Right atrium auricular region (tissue), 2 donors: ENCODE measurements around the gene WNK2. TPM values are rescaled to one million over a fixed set of nuclear protein-coding genes. Genes with fewer than 3 reads are reported as not detected.

Experiments used
- DNase-seq: peaks from one replicate; pipeline ENCODE4 v3.0.0-alpha.2; 2019; ENCODE audit warnings: low spot score
- H3K27ac ChIP-seq, 2 donors: fragments of 200-600 bp; sonication (generic); 1 replicate in 1 of 2; 2 replicates in 1 of 2; pipeline ENCODE4 v1.5.1; 2016 to 2019
- H3K27me3 ChIP-seq, 2 donors: fragments of 200-600 bp; sonication (generic); one replicate each; pipeline versions ENCODE4 v1.5.1 to v1.6.0; 2017 to 2019
- H3K36me3 ChIP-seq: fragments of 200-600 bp; sonication (generic); one replicate; pipeline ENCODE4 v1.5.1; 2016
- H3K4me1 ChIP-seq, 2 donors: fragments of 200-600 bp; sonication (generic); one replicate each; pipeline versions ENCODE4 v1.5.1 to v1.6.0; 2017 to 2019
- H3K4me3 ChIP-seq, 2 donors: fragments of 200-600 bp; sonication (generic); 1 replicate in 1 of 2; 2 replicates in 1 of 2; pipeline ENCODE4 v1.5.1; 2017 to 2019; ENCODE audit warnings: mild to moderate bottlenecking in 1 of 2, moderate library complexity in 1 of 2
- H3K9me3 ChIP-seq, 2 donors: fragments of 200-600 bp; sonication (generic); one replicate each; pipeline ENCODE4 v1.5.1; 2019
- CTCF ChIP-seq, 2 donors: fragments of 200-600 bp; sonication (generic); IDR thresholded peaks; one replicate each; pipeline ENCODE4 v1.5.1; 2019; ENCODE audit warnings: antibody characterized with exemption in 2 of 2
- total RNA-seq, 2 donors: library from RNA; depleted of rRNA; stranded (reverse); fragments of >200 nt; gene quantifications; one replicate each; pipeline ENCODE4 v1.1.0, GENCODE V29; 2016

The WNK2 gene
- total RNA-seq, 2 donors from 2014 or later, result 61.4 to 132 TPM

- H3K9me3 ChIP-seq, result no peaks in the 10 kb centered on the region
- H3K4me3 ChIP-seq, result no peak overlapping the region
- H3K27me3 ChIP-seq, result no peaks in the 10 kb centered on the region
- H3K36me3 ChIP-seq, result peaks cover 2% of the 10 kb centered on the region
- no peak overlapping the region for H3K27ac ChIP-seq
- DNase-seq, result peak; percentile 48
- H3K4me1 ChIP-seq, result peaks cover 0 to 33% of the 10 kb centered on the region in 2 donors
- TF ChIP-seq CTCF (IDR thresholded peaks at IDR 0.05), result no peak
These were observed 113.9 kb downstream of the WNK2 start for GRCh38 chr9:93297659-93298497.

- H3K4me1 ChIP-seq, result peaks cover 0 to 33% of the 10 kb centered on the region in 2 donors
- H3K27ac ChIP-seq, result no peak overlapping the region
- no peaks in the 10 kb centered on the region for H3K27me3 ChIP-seq
- no peaks in the 10 kb centered on the region for H3K36me3 ChIP-seq
- H3K4me3 ChIP-seq, result no peak overlapping the region
- no peak for TF ChIP-seq CTCF (IDR thresholded peaks at IDR 0.05)
- DNase-seq, result peak; percentile 51
- H3K9me3 ChIP-seq, result no peaks in the 10 kb centered on the region
These were observed 114.8 kb downstream of the WNK2 start for GRCh38 chr9:93298498-93299417.

- Histone ChIP-seq H3K27me3 (no peaks in the 10 kb centered on the region), H3K27ac (no peak overlapping the region), H3K4me1 (peaks cover 0 to 34% of the 10 kb centered on the region in 2 donors), H3K36me3 (no peaks in the 10 kb centered on the region), H3K4me3 (no peak overlapping the region), H3K9me3 (no peaks in the 10 kb centered on the region)
- peak; percentile 52 for DNase-seq
- TF ChIP-seq CTCF (IDR thresholded peaks at IDR 0.05), result no peak
These were observed 115.7 kb downstream of the WNK2 start for GRCh38 chr9:93299418-93300174.

GRCh38 chr9:93300175-93300572, 116.2 kb downstream of the WNK2 start:
- H3K36me3 ChIP-seq, result no peaks in the 10 kb centered on the region
- no peak for TF ChIP-seq CTCF (IDR thresholded peaks at IDR 0.05)
- no peaks in the 10 kb centered on the region for H3K9me3 ChIP-seq
- peaks cover 0 to 34% of the 10 kb centered on the region in 2 donors for H3K4me1 ChIP-seq
- DNase-seq, result no peak
- no peak overlapping the region for H3K4me3 ChIP-seq
- H3K27me3 ChIP-seq, result no peaks in the 10 kb centered on the region
- no peak overlapping the region for H3K27ac ChIP-seq

- Histone ChIP-seq H3K4me1 (peaks cover 0 to 34% of the 10 kb centered on the region in 2 donors), H3K27ac (no peak overlapping the region), H3K9me3 (no peaks in the 10 kb centered on the region), H3K36me3 (no peaks in the 10 kb centered on the region), H3K27me3 (no peaks in the 10 kb centered on the region), H3K4me3 (no peak overlapping the region)
- no peak for DNase-seq
- TF ChIP-seq CTCF (IDR thresholded peaks at IDR 0.05), result no peak
These were observed 116.7 kb downstream of the WNK2 start for GRCh38 chr9:93300585-93301081.
